ENCODE measurements around the gene GAS2L1. TPM values are rescaled to one million over a fixed set of nuclear protein-coding genes. Genes with fewer than 3 reads are reported as not detected.

The GAS2L1 gene
- total and polyA plus RNA-seq, 2 donors (not counting 3 experiments of a cell fraction or from before 2014, with no cell fraction given) = 30.5 to 44.0 TPM

GRCh38 chr22:29329581-29329980, 23.1 kb downstream of the GAS2L1 start:
- no peak overlapping the region for H3K27ac ChIP-seq (ENCODE audit: insufficient read depth, low read depth, low read length)
- H3K4me2 ChIP-seq (ENCODE audit: insufficient read depth, low read length) = no peak overlapping the region
- no TSS peak for BruUV-seq (replicated peaks)
- H3K27me3 ChIP-seq (ENCODE audit: control insufficient read depth in 2 of 2, insufficient read depth in 2 of 2, low read length in 2 of 2) = no peaks in the 10 kb centered on the region
- H3K79me2 ChIP-seq (ENCODE audit: control insufficient read depth, insufficient read depth, low read length) = no peaks in the 10 kb centered on the region
- H3K4me1 ChIP-seq (ENCODE audit: control insufficient read depth, extremely low read depth, insufficient read depth, low read length) = peaks cover 10% of the 10 kb centered on the region
- H3K36me3 ChIP-seq (ENCODE audit: control insufficient read depth in 2 of 2, extremely low read depth in 1 of 2, insufficient read depth in 2 of 2, low read length in 2 of 2) = peaks cover 4 to 46% of the 10 kb centered on the region in 2 experiments
- FAIRE-seq (no peak), DNase-seq (ENCODE audit: low read depth, low spot score) (no peak)
- POLR2A ChIA-PET = no interaction called here
- H3K9ac ChIP-seq (replicated peaks; ENCODE audit: extremely low read depth, insufficient read depth, low read length) = no peak overlapping the region
- no peaks in the 10 kb centered on the region for H3K9me1 ChIP-seq (replicated peaks; ENCODE audit: control insufficient read depth, extremely low read depth, insufficient read depth, low read length)
- no peaks in the 10 kb centered on the region for H4K20me1 ChIP-seq (replicated peaks; ENCODE audit: control insufficient read depth, extremely low read depth, insufficient read depth, low read length)
- CTCF ChIA-PET = no interaction called here
- H3K9me3 ChIP-seq (replicated peaks; ENCODE audit: control insufficient read depth, insufficient read depth, low read length) = no peaks in the 10 kb centered on the region
- H3K4me3 ChIP-seq (replicated peaks in 1 of 3; ENCODE audit: insufficient read depth in 1 of 3, low read depth in 1 of 3, low read length in 3 of 3) = no peak overlapping the region
- TF ChIP-seq GATA2 (IDR thresholded peaks at IDR 0.05; ENCODE audit: insufficient read depth, insufficient read length, low read depth, low read length) (no peak), MAX (IDR thresholded peaks at IDR 0.05; ENCODE audit: insufficient read depth, insufficient read length) (no peak), MYC (IDR thresholded peaks at IDR 0.05; ENCODE audit: low read depth, low read length) (no peak), JUN (IDR thresholded peaks at IDR 0.05; ENCODE audit: borderline replicate concordance, insufficient read depth, insufficient read length, low read depth) (no peak), POLR2AphosphoS5 (IDR thresholded peaks at IDR 0.05; ENCODE audit: insufficient read depth, low read depth, low read length) (no peak)
- dilution Hi-C loops (cut with MboI; ENCODE audit: extremely low pct_ligation_motif_present, low sequenced_read_pairs) (no loop called here), intact Hi-C loops (cut with micrococcal nuclease) (no loop called here)
- no peak overlapping the region for H2AFZ ChIP-seq (ENCODE audit: low read depth, low read length)

GRCh38 chr22:29330291-29330690, 23.8 kb downstream of the GAS2L1 start:
- Histone ChIP-seq H3K27ac (ENCODE audit: insufficient read depth, low read depth, low read length) (no peak overlapping the region), H3K9me3 (replicated peaks; ENCODE audit: control insufficient read depth, insufficient read depth, low read length) (no peaks in the 10 kb centered on the region), H3K36me3 (ENCODE audit: control insufficient read depth in 2 of 2, extremely low read depth in 1 of 2, insufficient read depth in 2 of 2, low read length in 2 of 2) (peaks cover 4 to 52% of the 10 kb centered on the region in 2 experiments), H2AFZ (ENCODE audit: low read depth, low read length) (no peak overlapping the region), H3K4me1 (ENCODE audit: control insufficient read depth, extremely low read depth, insufficient read depth, low read length) (peaks cover 10% of the 10 kb centered on the region), H3K9me1 (replicated peaks; ENCODE audit: control insufficient read depth, extremely low read depth, insufficient read depth, low read length) (no peaks in the 10 kb centered on the region), H4K20me1 (replicated peaks; ENCODE audit: control insufficient read depth, extremely low read depth, insufficient read depth, low read length) (no peaks in the 10 kb centered on the region), H3K4me2 (ENCODE audit: insufficient read depth, low read length) (no peak overlapping the region), H3K79me2 (ENCODE audit: control insufficient read depth, insufficient read depth, low read length) (no peaks in the 10 kb centered on the region), H3K9ac (replicated peaks; ENCODE audit: extremely low read depth, insufficient read depth, low read length) (no peak overlapping the region), H3K27me3 (ENCODE audit: control insufficient read depth in 2 of 2, insufficient read depth in 2 of 2, low read length in 2 of 2) (no peaks in the 10 kb centered on the region), H3K4me3 (replicated peaks in 1 of 3; ENCODE audit: insufficient read depth in 1 of 3, low read depth in 1 of 3, low read length in 3 of 3) (no peak overlapping the region)
- BruUV-seq (replicated peaks) = no TSS peak
- TF ChIP-seq POLR2AphosphoS5 (IDR thresholded peaks at IDR 0.05; ENCODE audit: insufficient read depth, low read depth, low read length) = no peak
- TF ChIP-seq CTCF (IDR thresholded peaks at IDR 0.05; ENCODE audit: extremely low read depth in 1 of 2, insufficient read depth in 1 of 2, low read depth in 1 of 2, low read length in 2 of 2) = no peak
- TF ChIP-seq GATA2 (IDR thresholded peaks at IDR 0.05; ENCODE audit: insufficient read depth, insufficient read length, low read depth, low read length) = no peak
- TF ChIP-seq JUN (IDR thresholded peaks at IDR 0.05; ENCODE audit: borderline replicate concordance, insufficient read depth, insufficient read length, low read depth) = no peak
- no peak for TF ChIP-seq MYC (IDR thresholded peaks at IDR 0.05; ENCODE audit: low read depth, low read length)
- no peak for TF ChIP-seq MAX (IDR thresholded peaks at IDR 0.05; ENCODE audit: insufficient read depth, insufficient read length)
- no peak for TF ChIP-seq POLR2A (IDR thresholded peaks at IDR 0.05; ENCODE audit: low read depth, low read length)
- TF ChIP-seq EZH2 (IDR thresholded peaks at IDR 0.05; ENCODE audit: borderline replicate concordance, low read depth, low read length, severe bottlenecking) = no peak
- TF ChIP-seq FOS (IDR thresholded peaks at IDR 0.05; ENCODE audit: borderline replicate concordance, insufficient read depth, low read length) = no peak
- CTCF ChIA-PET = no interaction called here
- POLR2A ChIA-PET = no interaction called here
- intact Hi-C loops (cut with micrococcal nuclease) = no loop called here
- DNase-seq (ENCODE audit: low read depth, low spot score) = no peak
- dilution Hi-C loops (cut with MboI; ENCODE audit: extremely low pct_ligation_motif_present, low sequenced_read_pairs) = no loop called here
- FAIRE-seq = no peak
